Measurements from ENCODE around the gene MUC5B.

- TF ChIP-seq CTCF (IDR thresholded peaks at IDR 0.05): no peak
- TF ChIP-seq ZFX (IDR thresholded peaks at IDR 0.05; ENCODE audit: borderline replicate concordance): no peak
These were observed 18.3 kb upstream of the MUC5B start for GRCh38 chr11:1204381-1205101.
